ENCODE results near the gene KNCN. TPM values are rescaled to one million over a fixed set of nuclear protein-coding genes. Genes with fewer than 3 reads are reported as not detected.

The KNCN gene
- total RNA-seq, 2 donors from 2014 or later, result not detected

GRCh38 chr1:46547481-46548383 lies 3.7 kb downstream of the KNCN start:
- TF ChIP-seq CTCF (IDR thresholded peaks at IDR 0.05), result peak; percentile 22
- Histone ChIP-seq H3K27ac (no peak overlapping the region), H3K36me3 (no peaks in the 10 kb centered on the region), H3K9me3 (no peaks in the 10 kb centered on the region), H3K4me3 (no peak overlapping the region), H3K9ac (ENCODE audit: low read depth in 2 of 2, low read length in 2 of 2) (no peak overlapping the region), H3K27me3 (peaks cover 10% of the 10 kb centered on the region), H3K4me1 (no peaks in the 10 kb centered on the region)
- no peak for DNase-seq
- intact Hi-C loops (cut with DNase I), result no loop called here

DNA sequence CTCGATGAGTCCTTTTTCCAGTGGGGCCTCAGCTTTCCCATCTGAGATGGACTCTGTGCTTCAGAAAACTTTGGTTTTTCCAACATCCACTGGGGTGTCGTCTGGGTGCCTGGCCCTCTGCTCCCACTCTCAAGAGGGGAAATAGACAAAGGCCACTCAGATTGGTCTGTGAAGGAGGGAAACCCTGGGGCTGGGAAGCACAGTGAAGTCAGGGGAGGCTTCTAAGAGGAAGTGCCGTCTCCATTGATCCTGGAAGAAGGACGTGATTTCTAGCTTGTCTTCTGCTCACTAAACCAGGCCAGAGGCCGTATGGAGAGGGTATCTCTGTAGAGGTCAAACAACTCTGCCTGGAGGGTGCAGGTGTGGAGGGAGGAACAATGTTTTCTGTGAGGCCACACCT lies 5.2 kb downstream of the KNCN start:
- Histone ChIP-seq H3K27ac (no peak overlapping the region), H3K4me1 (no peaks in the 10 kb centered on the region), H3K27me3 (peaks cover 10% of the 10 kb centered on the region), H3K4me3 (no peak overlapping the region), H3K9me3 (no peaks in the 10 kb centered on the region), H3K36me3 (no peaks in the 10 kb centered on the region), H3K9ac (ENCODE audit: low read depth in 2 of 2, low read length in 2 of 2) (no peak overlapping the region)
- intact Hi-C loops (cut with DNase I), result no loop called here
- TF ChIP-seq CTCF (IDR thresholded peaks at IDR 0.05), result no peak
- no peak for DNase-seq

DNA sequence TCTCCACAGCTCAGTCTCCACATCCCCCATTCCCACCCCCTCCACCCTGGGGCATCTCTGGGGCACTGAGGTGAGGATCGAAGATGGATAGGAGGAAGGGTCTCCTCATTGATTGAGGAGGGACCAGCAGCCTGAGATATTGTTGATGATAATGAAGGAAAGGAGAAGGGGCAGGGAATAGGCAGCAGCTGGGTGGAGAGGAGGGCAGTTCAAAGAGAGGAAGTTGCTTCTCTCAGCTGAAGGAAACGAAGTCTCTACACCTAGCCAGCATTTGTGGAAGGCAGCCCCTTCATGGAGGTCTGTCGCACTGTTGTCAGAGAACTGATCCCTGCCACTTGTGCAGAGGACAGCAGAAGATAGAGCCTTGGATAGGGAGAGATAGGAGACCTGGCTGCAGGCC lies 5.7 kb downstream of the KNCN start:
- intact Hi-C loops (cut with DNase I), result no loop called here
- H3K27me3 ChIP-seq, result peaks cover 10% of the 10 kb centered on the region
- DNase-seq, result no peak
- H3K4me1 ChIP-seq, result no peaks in the 10 kb centered on the region
- no peaks in the 10 kb centered on the region for H3K36me3 ChIP-seq
- no peak overlapping the region for H3K9ac ChIP-seq (ENCODE audit: low read depth in 2 of 2, low read length in 2 of 2)
- H3K27ac ChIP-seq, result no peak overlapping the region
- no peak overlapping the region for H3K4me3 ChIP-seq
- no peak for TF ChIP-seq CTCF (IDR thresholded peaks at IDR 0.05)
- H3K9me3 ChIP-seq, result no peaks in the 10 kb centered on the region

DNA sequence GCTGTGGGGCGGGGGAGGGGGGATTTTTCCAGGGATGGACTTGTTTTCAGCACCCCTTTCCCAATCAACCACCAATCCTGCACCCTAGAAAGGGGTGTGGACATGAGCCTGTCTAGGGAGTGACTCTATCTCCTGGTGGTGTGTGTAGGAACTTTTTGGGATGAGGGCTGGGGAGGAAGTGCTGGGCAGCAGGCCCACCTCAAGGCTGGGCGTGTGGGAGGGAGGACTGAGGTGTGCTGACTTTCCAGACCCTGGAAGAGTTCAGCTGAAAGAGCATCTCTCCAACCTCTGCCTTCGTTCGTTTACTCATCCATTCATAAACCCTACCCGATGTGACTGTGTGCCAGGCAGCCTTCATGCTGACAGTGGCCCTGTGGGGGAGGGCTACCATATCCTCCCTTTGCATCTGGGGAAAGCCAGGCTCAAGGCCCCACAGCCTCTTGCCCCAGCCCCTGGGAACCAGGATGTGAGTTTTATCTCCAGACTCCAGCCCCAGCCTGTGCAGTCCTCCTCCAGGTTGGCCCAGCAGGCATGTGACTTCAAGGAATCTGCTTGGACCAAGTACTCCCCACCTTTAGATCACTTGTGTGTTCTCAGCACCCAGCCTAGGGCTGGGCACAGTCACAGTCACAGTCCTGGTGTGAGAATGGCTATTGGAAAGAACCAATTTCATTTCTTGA lies 6.7 kb downstream of the KNCN start:
- Histone ChIP-seq H3K9me3 (no peaks in the 10 kb centered on the region), H3K9ac (ENCODE audit: low read depth in 2 of 2, low read length in 2 of 2) (no peak overlapping the region), H3K27me3 (peaks cover 10% of the 10 kb centered on the region), H3K36me3 (no peaks in the 10 kb centered on the region), H3K27ac (no peak overlapping the region), H3K4me1 (no peaks in the 10 kb centered on the region), H3K4me3 (no peak overlapping the region)
- no peak for TF ChIP-seq CTCF (IDR thresholded peaks at IDR 0.05)
- intact Hi-C loops (cut with DNase I), result no loop called here
- no peak for DNase-seq

- Histone ChIP-seq H3K4me1 (no peaks in the 10 kb centered on the region), H3K9ac (ENCODE audit: low read depth in 2 of 2, low read length in 2 of 2) (no peak overlapping the region), H3K27me3 (peaks cover 10% of the 10 kb centered on the region), H3K36me3 (no peaks in the 10 kb centered on the region), H3K4me3 (no peak overlapping the region), H3K27ac (no peak overlapping the region), H3K9me3 (no peaks in the 10 kb centered on the region)
- intact Hi-C loops (cut with DNase I), result no loop called here
- DNase-seq, result no peak
- no peak for TF ChIP-seq CTCF (IDR thresholded peaks at IDR 0.05)
These were observed 7.5 kb downstream of the KNCN start for GRCh38 chr1:46543761-46544560.
